ENCODE measurements around the gene DOCK1.

DNA sequence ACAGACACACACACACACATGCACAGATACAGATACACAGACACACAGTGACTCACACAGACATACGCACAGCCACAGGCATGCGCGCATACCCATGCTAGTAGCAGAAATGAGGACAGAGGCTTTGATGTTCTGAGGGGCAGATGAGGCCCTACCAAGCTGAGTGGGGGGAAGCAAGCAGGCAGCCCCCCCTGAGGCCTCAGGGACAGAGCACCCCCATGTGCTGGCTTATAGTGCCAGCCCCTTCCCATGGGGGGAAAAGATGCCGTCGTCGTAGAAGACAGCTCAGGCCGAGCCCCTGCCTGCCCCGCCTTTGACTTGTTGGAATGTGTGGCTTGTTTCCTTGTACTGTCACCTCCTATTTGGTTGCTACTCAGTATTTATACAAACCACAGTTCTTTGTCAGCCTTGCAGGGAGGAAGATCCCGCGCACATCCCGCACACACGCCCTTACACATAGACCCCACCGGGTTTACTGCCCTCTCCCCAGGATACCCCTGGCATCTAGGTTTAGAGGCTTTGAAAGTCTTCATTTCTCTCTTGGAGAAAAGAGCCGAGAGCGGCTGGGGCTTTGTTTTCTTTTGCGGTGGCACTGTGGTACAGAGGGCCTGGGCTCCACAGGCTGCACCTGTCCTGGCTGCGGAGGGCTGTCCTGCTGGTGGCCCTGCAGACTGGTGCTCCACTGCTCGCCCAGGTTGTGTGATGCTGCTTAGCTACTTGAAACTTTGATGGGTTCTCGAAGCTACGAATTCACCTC lies 112.5 kb downstream of the DOCK1 start:
- TF ChIP-seq, protein P1, sequence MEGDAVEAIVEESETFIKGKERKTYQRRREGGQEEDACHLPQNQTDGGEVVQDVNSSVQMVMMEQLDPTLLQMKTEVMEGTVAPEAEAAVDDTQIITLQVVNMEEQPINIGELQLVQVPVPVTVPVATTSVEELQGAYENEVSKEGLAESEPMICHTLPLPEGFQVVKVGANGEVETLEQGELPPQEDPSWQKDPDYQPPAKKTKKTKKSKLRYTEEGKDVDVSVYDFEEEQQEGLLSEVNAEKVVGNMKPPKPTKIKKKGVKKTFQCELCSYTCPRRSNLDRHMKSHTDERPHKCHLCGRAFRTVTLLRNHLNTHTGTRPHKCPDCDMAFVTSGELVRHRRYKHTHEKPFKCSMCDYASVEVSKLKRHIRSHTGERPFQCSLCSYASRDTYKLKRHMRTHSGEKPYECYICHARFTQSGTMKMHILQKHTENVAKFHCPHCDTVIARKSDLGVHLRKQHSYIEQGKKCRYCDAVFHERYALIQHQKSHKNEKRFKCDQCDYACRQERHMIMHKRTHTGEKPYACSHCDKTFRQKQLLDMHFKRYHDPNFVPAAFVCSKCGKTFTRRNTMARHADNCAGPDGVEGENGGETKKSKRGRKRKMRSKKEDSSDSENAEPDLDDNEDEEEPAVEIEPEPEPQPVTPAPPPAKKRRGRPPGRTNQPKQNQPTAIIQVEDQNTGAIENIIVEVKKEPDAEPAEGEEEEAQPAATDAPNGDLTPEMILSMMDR (IDR thresholded peaks at IDR 0.05): no peak
- TF ChIP-seq, protein P2, sequence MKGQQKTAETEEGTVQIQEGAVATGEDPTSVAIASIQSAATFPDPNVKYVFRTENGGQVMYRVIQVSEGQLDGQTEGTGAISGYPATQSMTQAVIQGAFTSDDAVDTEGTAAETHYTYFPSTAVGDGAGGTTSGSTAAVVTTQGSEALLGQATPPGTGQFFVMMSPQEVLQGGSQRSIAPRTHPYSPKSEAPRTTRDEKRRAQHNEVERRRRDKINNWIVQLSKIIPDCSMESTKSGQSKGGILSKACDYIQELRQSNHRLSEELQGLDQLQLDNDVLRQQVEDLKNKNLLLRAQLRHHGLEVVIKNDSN (IDR thresholded peaks at IDR 0.05; ENCODE audit: borderline replicate concordance, low read depth): no peak
- TF ChIP-seq, protein P3, sequence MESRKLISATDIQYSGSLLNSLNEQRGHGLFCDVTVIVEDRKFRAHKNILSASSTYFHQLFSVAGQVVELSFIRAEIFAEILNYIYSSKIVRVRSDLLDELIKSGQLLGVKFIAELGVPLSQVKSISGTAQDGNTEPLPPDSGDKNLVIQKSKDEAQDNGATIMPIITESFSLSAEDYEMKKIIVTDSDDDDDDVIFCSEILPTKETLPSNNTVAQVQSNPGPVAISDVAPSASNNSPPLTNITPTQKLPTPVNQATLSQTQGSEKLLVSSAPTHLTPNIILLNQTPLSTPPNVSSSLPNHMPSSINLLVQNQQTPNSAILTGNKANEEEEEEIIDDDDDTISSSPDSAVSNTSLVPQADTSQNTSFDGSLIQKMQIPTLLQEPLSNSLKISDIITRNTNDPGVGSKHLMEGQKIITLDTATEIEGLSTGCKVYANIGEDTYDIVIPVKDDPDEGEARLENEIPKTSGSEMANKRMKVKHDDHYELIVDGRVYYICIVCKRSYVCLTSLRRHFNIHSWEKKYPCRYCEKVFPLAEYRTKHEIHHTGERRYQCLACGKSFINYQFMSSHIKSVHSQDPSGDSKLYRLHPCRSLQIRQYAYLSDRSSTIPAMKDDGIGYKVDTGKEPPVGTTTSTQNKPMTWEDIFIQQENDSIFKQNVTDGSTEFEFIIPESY (IDR thresholded peaks at IDR 0.05; ENCODE audit: borderline replicate concordance, low read depth): no peak
- TF ChIP-seq, protein P4, sequence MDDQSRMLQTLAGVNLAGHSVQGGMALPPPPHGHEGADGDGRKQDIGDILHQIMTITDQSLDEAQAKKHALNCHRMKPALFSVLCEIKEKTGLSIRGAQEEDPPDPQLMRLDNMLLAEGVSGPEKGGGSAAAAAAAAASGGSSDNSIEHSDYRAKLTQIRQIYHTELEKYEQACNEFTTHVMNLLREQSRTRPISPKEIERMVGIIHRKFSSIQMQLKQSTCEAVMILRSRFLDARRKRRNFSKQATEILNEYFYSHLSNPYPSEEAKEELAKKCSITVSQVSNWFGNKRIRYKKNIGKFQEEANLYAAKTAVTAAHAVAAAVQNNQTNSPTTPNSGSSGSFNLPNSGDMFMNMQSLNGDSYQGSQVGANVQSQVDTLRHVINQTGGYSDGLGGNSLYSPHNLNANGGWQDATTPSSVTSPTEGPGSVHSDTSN (IDR thresholded peaks at IDR 0.05): no peak
- TF ChIP-seq TAF1 (IDR thresholded peaks at IDR 0.05; ENCODE audit: borderline replicate concordance, low read depth, low read length) (no peak), EP300 (IDR thresholded peaks at IDR 0.05; ENCODE audit: borderline replicate concordance in 1 of 2, low read depth in 1 of 2, low read length in 1 of 2) (no peak), GABPA (IDR thresholded peaks at IDR 0.05; ENCODE audit: low read depth) (no peak), POLR2AphosphoS5 (IDR thresholded peaks at IDR 0.05; ENCODE audit: low read depth, low read length) (no peak), NRF1 (IDR thresholded peaks at IDR 0.05; ENCODE audit: low read depth, low read length) (no peak)

Measured in SK-N-SH (cell line).